ENCODE results near the gene VMA21. TPM values are rescaled to one million over a fixed set of nuclear protein-coding genes. Genes with fewer than 3 reads are reported as not detected.

Gene VMA21
- total RNA-seq: 10 to 100 TPM; 60.6 to 62.9 TPM

GRCh38 chrX:151396825-151397740 lies at the start of gene VMA21:
VMA21 (plus strand) TSS chrX:151397206; CDS start chrX:151397309, 103 bp downstream.
- H3K27me3 Mint-ChIP-seq: no peaks in the 10 kb centered on the region
- peak; percentile 86 for DNase-seq
- peak within 1 kb of the TSS; percentile 87 for H3K4me3 Mint-ChIP-seq
- peaks cover 2% of the 10 kb centered on the region for H3K9me3 Mint-ChIP-seq
- peaks cover 36% of the 10 kb centered on the region for H3K4me1 Mint-ChIP-seq
- peaks cover 18% of the 10 kb centered on the region for H3K36me3 Mint-ChIP-seq
- peak within 1 kb of the TSS; percentile 96 for H3K27ac Mint-ChIP-seq

GRCh38 chrX:151359341-151359740 lies 37.7 kb upstream of the VMA21 start:
- no peak overlapping the region for H3K27ac Mint-ChIP-seq
- DNase-seq: no peak
- H3K4me3 Mint-ChIP-seq: no peak overlapping the region
- H3K27me3 Mint-ChIP-seq: peaks cover 15% of the 10 kb centered on the region
- H3K4me1 Mint-ChIP-seq: no peaks in the 10 kb centered on the region
- H3K36me3 Mint-ChIP-seq: no peaks in the 10 kb centered on the region
- no peaks in the 10 kb centered on the region for H3K9me3 Mint-ChIP-seq

GRCh38 chrX:151359931-151360871 lies 36.8 kb upstream of the VMA21 start:
- peak overlapping the region; percentile 18 for H3K4me3 Mint-ChIP-seq
- H3K27me3 Mint-ChIP-seq: peaks cover 15% of the 10 kb centered on the region
- H3K4me1 Mint-ChIP-seq: no peaks in the 10 kb centered on the region
- no peak overlapping the region for H3K27ac Mint-ChIP-seq
- DNase-seq: peak; percentile 36
- H3K9me3 Mint-ChIP-seq: no peaks in the 10 kb centered on the region
- H3K36me3 Mint-ChIP-seq: no peaks in the 10 kb centered on the region

GRCh38 chrX:151363316-151363715 lies 33.7 kb upstream of the VMA21 start:
- DNase-seq: no peak
- Mint-ChIP-seq H3K36me3 (no peaks in the 10 kb centered on the region), H3K9me3 (no peaks in the 10 kb centered on the region), H3K27me3 (peaks cover 10% of the 10 kb centered on the region), H3K4me3 (no peak overlapping the region), H3K27ac (no peak overlapping the region), H3K4me1 (peaks cover 2% of the 10 kb centered on the region)

GRCh38 chrX:151365579-151365978 lies 31.4 kb upstream of the VMA21 start:
- no peak overlapping the region for H3K27ac Mint-ChIP-seq
- no peaks in the 10 kb centered on the region for H3K27me3 Mint-ChIP-seq
- H3K36me3 Mint-ChIP-seq: peaks cover 3% of the 10 kb centered on the region
- DNase-seq: no peak
- H3K4me1 Mint-ChIP-seq: peaks cover 2% of the 10 kb centered on the region
- H3K4me3 Mint-ChIP-seq: no peak overlapping the region
- no peaks in the 10 kb centered on the region for H3K9me3 Mint-ChIP-seq

GRCh38 chrX:151370906-151371305 lies 26.1 kb upstream of the VMA21 start:
- DNase-seq: peak; percentile 14
- Mint-ChIP-seq H3K36me3 (peaks cover 3% of the 10 kb centered on the region), H3K27ac (no peak overlapping the region), H3K4me3 (no peak overlapping the region), H3K4me1 (no peaks in the 10 kb centered on the region), H3K9me3 (no peaks in the 10 kb centered on the region), H3K27me3 (no peaks in the 10 kb centered on the region)

GRCh38 chrX:151384807-151385206 lies 12.2 kb upstream of the VMA21 start:
- Mint-ChIP-seq H3K4me1 (no peaks in the 10 kb centered on the region), H3K27ac (no peak overlapping the region), H3K27me3 (no peaks in the 10 kb centered on the region), H3K36me3 (no peaks in the 10 kb centered on the region), H3K9me3 (no peaks in the 10 kb centered on the region), H3K4me3 (no peak overlapping the region)
- DNase-seq: no peak

- Mint-ChIP-seq H3K4me1 (no peaks in the 10 kb centered on the region), H3K9me3 (no peaks in the 10 kb centered on the region), H3K27ac (no peak overlapping the region), H3K27me3 (no peaks in the 10 kb centered on the region), H3K4me3 (no peak overlapping the region), H3K36me3 (no peaks in the 10 kb centered on the region)
- DNase-seq: no peak
Observed at GRCh38 chrX:151386838-151387459, 10.1 kb upstream of the VMA21 start.

GRCh38 chrX:151391722-151392121 lies 5.3 kb upstream of the VMA21 start:
- no peaks in the 10 kb centered on the region for H3K27me3 Mint-ChIP-seq
- no peak overlapping the region for H3K27ac Mint-ChIP-seq

GRCh38 chrX:151393514-151393913 lies 3.5 kb upstream of the VMA21 start:
- DNase-seq: peak; percentile 59
- Mint-ChIP-seq H3K4me3 (peak overlapping the region; percentile 26), H3K4me1 (peaks cover 13% of the 10 kb centered on the region), H3K27me3 (no peaks in the 10 kb centered on the region), H3K9me3 (peaks cover 2% of the 10 kb centered on the region), H3K36me3 (peaks cover 7% of the 10 kb centered on the region), H3K27ac (peak overlapping the region; percentile 84)

More at GRCh38 chrX:151391722-151392121, 5.3 kb upstream of the VMA21 start:
- Mint-ChIP-seq H3K4me3 (no peak overlapping the region), H3K36me3 (no peaks in the 10 kb centered on the region), H3K9me3 (no peaks in the 10 kb centered on the region), H3K4me1 (peaks cover 13% of the 10 kb centered on the region)
- DNase-seq: no peak

GRCh38 chrX:151396042-151396824 lies 773 bp upstream of the VMA21 start:
- Mint-ChIP-seq H3K9me3 (peaks cover 2% of the 10 kb centered on the region), H3K27ac (peak overlapping the region; percentile 96), H3K36me3 (peaks cover 18% of the 10 kb centered on the region), H3K27me3 (no peaks in the 10 kb centered on the region), H3K4me3 (peak overlapping the region; percentile 80), H3K4me1 (peaks cover 33% of the 10 kb centered on the region)
- DNase-seq: peak; percentile 32

GRCh38 chrX:151397741-151398070 lies 700 bp downstream of the VMA21 start:
- Mint-ChIP-seq H3K4me3 (peak overlapping the region; percentile 87), H3K4me1 (peaks cover 36% of the 10 kb centered on the region)
- DNase-seq: no peak

GRCh38 chrX:151398346-151398745 lies 1.3 kb downstream of the VMA21 start:
- H3K9me3 Mint-ChIP-seq: peaks cover 2% of the 10 kb centered on the region
- H3K36me3 Mint-ChIP-seq: peaks cover 21% of the 10 kb centered on the region
- H3K4me3 Mint-ChIP-seq: peak overlapping the region; percentile 87
- H3K27me3 Mint-ChIP-seq: no peaks in the 10 kb centered on the region
- peak overlapping the region; percentile 92 for H3K27ac Mint-ChIP-seq
- no peak for DNase-seq
- peaks cover 35% of the 10 kb centered on the region for H3K4me1 Mint-ChIP-seq

More at GRCh38 chrX:151397741-151398070, 700 bp downstream of the VMA21 start:
- Mint-ChIP-seq H3K27me3 (no peaks in the 10 kb centered on the region), H3K9me3 (peaks cover 2% of the 10 kb centered on the region), H3K36me3 (peaks cover 21% of the 10 kb centered on the region), H3K27ac (peak overlapping the region; percentile 92)

- H3K4me3 Mint-ChIP-seq: no peak overlapping the region
- H3K27ac Mint-ChIP-seq: no peak overlapping the region
- no peak for DNase-seq
- no peaks in the 10 kb centered on the region for H3K27me3 Mint-ChIP-seq
- peaks cover 2% of the 10 kb centered on the region for H3K9me3 Mint-ChIP-seq
- peaks cover 26% of the 10 kb centered on the region for H3K4me1 Mint-ChIP-seq
- H3K36me3 Mint-ChIP-seq: peaks cover 20% of the 10 kb centered on the region
Observed at GRCh38 chrX:151402719-151403390, 5.8 kb downstream of the VMA21 start.
